ENCODE measurements around the gene SNX30.
"Not testable (repeated sequence)": the region's sequence is repeated elsewhere in the genome, so short reads cannot be mapped to it uniquely, and the experiment has no call there.

SNX30 gene

GRCh38 chr9:112719241-112719691, 31.3 kb upstream of the SNX30 start:
- TF ChIP-seq CTCF (IDR thresholded peaks at IDR 0.05; ENCODE audit: extremely low read depth, missing control alignments): no peak
- peak; percentile 28 for DNase-seq (ENCODE audit: low spot score)

- TF ChIP-seq CTCF (IDR thresholded peaks at IDR 0.05; ENCODE audit: extremely low read depth, missing control alignments): no peak
- DNase-seq (ENCODE audit: low spot score): no peak
These were observed 30.9 kb upstream of the SNX30 start for GRCh38 chr9:112719696-112720095.

- DNase-seq (ENCODE audit: low spot score): no peak
- no peak for TF ChIP-seq CTCF (IDR thresholded peaks at IDR 0.05; ENCODE audit: extremely low read depth, missing control alignments)
These were observed 30.3 kb upstream of the SNX30 start for GRCh38 chr9:112720113-112720780.

GRCh38 chr9:112722749-112723148, 27.8 kb upstream of the SNX30 start:
- DNase-seq (ENCODE audit: low spot score): not testable (repeated sequence)

- TF ChIP-seq CTCF (IDR thresholded peaks at IDR 0.05; ENCODE audit: extremely low read depth, missing control alignments): no peak
- no peak for DNase-seq (ENCODE audit: low spot score)
These were observed 24.6 kb upstream of the SNX30 start for GRCh38 chr9:112725961-112726360.

- no peak for DNase-seq (ENCODE audit: low spot score)
- no peak for TF ChIP-seq CTCF (IDR thresholded peaks at IDR 0.05; ENCODE audit: extremely low read depth, missing control alignments)
These were observed 24.1 kb upstream of the SNX30 start for GRCh38 chr9:112726428-112726827.

GRCh38 chr9:112728401-112728800, 22.2 kb upstream of the SNX30 start:
- no peak for DNase-seq (ENCODE audit: low spot score)
- no peak for TF ChIP-seq CTCF (IDR thresholded peaks at IDR 0.05; ENCODE audit: extremely low read depth, missing control alignments)

GRCh38 chr9:112731971-112732370, 18.6 kb upstream of the SNX30 start:
- no peak for TF ChIP-seq CTCF (IDR thresholded peaks at IDR 0.05; ENCODE audit: extremely low read depth, missing control alignments)
- no peak for DNase-seq (ENCODE audit: low spot score)
